Skeletal muscle satellite cell (primary cell): Measurements from ENCODE around the gene CCN2.
A peak's percentile ranks its signal among the peaks of the same experiment; 100 is the strongest.

Experiments used
- H3K27me3 ChIP-seq: 2 replicates; pipeline ENCODE4 v1.7.0; 2013; ENCODE audit warnings: low read length; ENCODE audit not compliant: control insufficient read depth, insufficient read depth
- H3K36me3 ChIP-seq: 2 replicates; pipeline ENCODE4 v1.7.0; 2013; ENCODE audit warnings: mild to moderate bottlenecking, control low read depth, low read length; ENCODE audit not compliant: insufficient read depth
- H3K4me1 ChIP-seq: 2 replicates; pipeline ENCODE4 v1.7.0; 2013; ENCODE audit warnings: low read length; ENCODE audit not compliant: control insufficient read depth, insufficient read depth
- H3K4me2 ChIP-seq: 2 replicates; pipeline ENCODE4 v1.7.0; 2013; ENCODE audit warnings: mild to moderate bottlenecking, low read length
- H3K4me3 ChIP-seq: 2 replicates; pipeline ENCODE4 v1.7.0; 2013; ENCODE audit warnings: low read length
- H3K9ac ChIP-seq: 2 replicates; pipeline ENCODE4 v1.7.0; 2013; ENCODE audit warnings: mild to moderate bottlenecking, low read depth, low read length, moderate library complexity
- H3K9me3 ChIP-seq: replicated peaks from 2 replicates; pipeline ENCODE4 v1.7.0; 2013; ENCODE audit warnings: mild to moderate bottlenecking, control low read depth, low read length

Gene CCN2

DNA sequence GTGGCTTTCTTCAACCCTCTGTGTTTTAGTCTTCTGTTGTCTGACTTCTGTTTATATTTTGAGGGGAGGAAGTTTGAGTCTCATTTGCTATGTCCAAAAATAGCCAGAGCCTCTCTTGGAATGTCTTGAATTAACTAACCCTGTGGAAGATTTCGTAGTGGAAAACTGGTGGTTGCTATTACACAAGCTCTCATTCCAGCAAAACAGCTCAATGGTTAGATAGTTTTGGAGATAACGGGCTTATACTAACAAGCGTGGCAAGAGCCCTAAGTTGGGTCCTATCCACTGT lies 1.6 kb downstream of the CCN2 start:
- Histone ChIP-seq H3K9ac (peak overlapping the region; percentile 89), H3K9me3 (no peaks in the 10 kb centered on the region), H3K4me2 (peak overlapping the region; percentile 80), H3K36me3 (peaks cover 20% of the 10 kb centered on the region), H3K27me3 (no peaks in the 10 kb centered on the region), H3K4me3 (peak overlapping the region; percentile 89), H3K4me1 (peaks cover 44% of the 10 kb centered on the region)

DNA sequence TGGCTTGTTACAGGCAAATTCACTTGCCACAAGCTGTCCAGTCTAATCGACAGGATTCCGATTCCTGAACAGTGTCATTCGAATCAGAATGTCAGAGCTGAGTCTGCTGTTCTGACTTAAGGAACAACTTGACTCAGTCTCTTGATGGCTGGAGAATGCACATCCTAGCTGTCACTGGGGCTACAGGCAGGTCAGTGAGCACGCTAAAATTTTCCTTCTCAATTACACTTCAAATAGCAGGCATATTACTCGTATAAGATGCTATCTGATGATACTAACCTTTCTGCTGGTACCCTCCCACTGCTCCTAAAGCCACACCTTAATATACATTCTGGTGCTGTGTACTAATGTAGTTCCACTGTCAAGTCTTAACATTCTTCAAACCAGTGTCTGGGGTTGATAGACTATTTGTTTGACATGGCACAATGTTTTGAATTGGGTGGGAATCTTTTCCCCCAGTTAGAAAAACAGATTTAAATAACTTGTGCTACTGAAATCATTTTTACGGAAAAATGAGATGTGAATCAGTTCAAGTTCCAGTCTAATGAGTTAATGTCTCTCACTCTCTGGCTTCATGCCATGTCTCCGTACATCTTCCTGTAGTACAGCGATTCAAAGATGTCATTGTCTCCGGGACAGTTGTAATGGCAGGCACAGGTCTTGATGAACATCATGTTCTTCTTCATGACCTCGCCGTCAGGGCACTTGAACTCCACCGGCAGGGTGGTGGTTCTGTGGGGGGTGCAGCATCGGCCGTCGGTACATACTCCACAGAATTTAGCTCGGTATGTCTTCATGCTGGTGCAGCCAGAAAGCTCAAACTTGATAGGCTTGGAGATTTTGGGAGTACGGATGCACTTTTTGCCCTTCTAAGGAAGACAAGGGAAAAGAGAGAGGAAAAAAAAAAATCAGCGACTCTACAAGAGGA lies 2.2 kb downstream of the CCN2 start:
- H3K27me3 ChIP-seq, result no peaks in the 10 kb centered on the region
- peak overlapping the region; percentile 80 for H3K4me2 ChIP-seq
- H3K9me3 ChIP-seq, result no peaks in the 10 kb centered on the region
- H3K9ac ChIP-seq, result peak overlapping the region; percentile 89
- peaks cover 20% of the 10 kb centered on the region for H3K36me3 ChIP-seq
- peak overlapping the region; percentile 89 for H3K4me3 ChIP-seq
- peaks cover 38% of the 10 kb centered on the region for H3K4me1 ChIP-seq

DNA sequence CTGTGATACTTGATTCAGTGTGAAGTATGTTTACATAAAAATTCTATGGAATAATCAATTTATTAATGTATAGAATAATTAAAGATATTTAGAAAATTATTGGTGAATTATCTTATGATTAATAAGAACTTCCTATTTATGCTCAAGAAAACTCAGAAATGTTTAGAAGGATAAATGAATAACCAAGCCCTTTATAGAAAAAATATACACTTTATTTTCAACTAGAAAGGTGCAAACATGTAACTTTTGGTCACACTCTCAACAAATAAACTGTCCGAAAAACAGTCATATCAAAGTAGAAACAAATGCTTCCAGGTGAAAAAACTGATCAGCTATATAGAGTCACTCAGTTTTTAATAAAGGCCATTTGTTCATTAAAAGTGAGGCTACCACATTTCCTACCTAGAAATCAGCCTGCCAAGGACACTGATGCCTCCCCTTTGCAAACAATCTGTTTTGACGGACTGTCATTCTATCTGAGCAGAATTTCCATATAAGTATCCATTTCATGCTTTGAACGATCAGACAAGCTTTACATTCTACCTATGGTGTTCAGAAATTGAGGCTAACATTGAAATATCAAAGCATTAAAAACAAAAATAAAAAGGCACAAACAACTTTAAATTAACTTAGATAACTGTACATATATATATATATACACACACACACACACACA lies 3.0 kb downstream of the CCN2 start:
- Histone ChIP-seq H3K9ac (peak overlapping the region; percentile 89), H3K4me1 (peaks cover 30% of the 10 kb centered on the region), H3K9me3 (no peaks in the 10 kb centered on the region), H3K4me3 (peak overlapping the region; percentile 89), H3K4me2 (peak overlapping the region; percentile 80), H3K36me3 (peaks cover 20% of the 10 kb centered on the region), H3K27me3 (no peaks in the 10 kb centered on the region)

- no peaks in the 10 kb centered on the region for H3K27me3 ChIP-seq
- H3K4me3 ChIP-seq, result peak overlapping the region; percentile 89
- H3K4me2 ChIP-seq, result peak overlapping the region; percentile 80
- peak overlapping the region; percentile 89 for H3K9ac ChIP-seq
- no peaks in the 10 kb centered on the region for H3K9me3 ChIP-seq
- H3K4me1 ChIP-seq, result peaks cover 22% of the 10 kb centered on the region
- H3K36me3 ChIP-seq, result peaks cover 20% of the 10 kb centered on the region
Measured at GRCh38 chr6:131946992-131947955, 3.9 kb downstream of the CCN2 start.

GRCh38 chr6:131946404-131946991 lies 4.7 kb downstream of the CCN2 start:
- H3K36me3 ChIP-seq, result peaks cover 20% of the 10 kb centered on the region
- H3K4me2 ChIP-seq, result peak overlapping the region; percentile 80
- H3K4me1 ChIP-seq, result peaks cover 14% of the 10 kb centered on the region
- H3K27me3 ChIP-seq, result no peaks in the 10 kb centered on the region
- H3K4me3 ChIP-seq, result peak overlapping the region; percentile 89
- H3K9me3 ChIP-seq, result no peaks in the 10 kb centered on the region
- peak overlapping the region; percentile 89 for H3K9ac ChIP-seq

- Histone ChIP-seq H3K4me2 (peak overlapping the region; percentile 80), H3K36me3 (peaks cover 20% of the 10 kb centered on the region), H3K4me3 (peak overlapping the region; percentile 89)
Measured at GRCh38 chr6:131945971-131946370, 5.2 kb downstream of the CCN2 start.

GRCh38 chr6:131937703-131938631 lies 13.2 kb downstream of the CCN2 start:
- H3K4me3 ChIP-seq, result no peak overlapping the region

More at GRCh38 chr6:131945971-131946370, 5.2 kb downstream of the CCN2 start:
- Histone ChIP-seq H3K4me1 (peaks cover 14% of the 10 kb centered on the region), H3K27me3 (no peaks in the 10 kb centered on the region), H3K9me3 (no peaks in the 10 kb centered on the region), H3K9ac (peak overlapping the region; percentile 89)

GRCh38 chr6:131937226-131937625 lies 13.9 kb downstream of the CCN2 start:
- no peak overlapping the region for H3K4me2 ChIP-seq
- H3K4me3 ChIP-seq, result no peak overlapping the region
- H3K9ac ChIP-seq, result no peak overlapping the region
- H3K36me3 ChIP-seq, result no peaks in the 10 kb centered on the region
- no peaks in the 10 kb centered on the region for H3K27me3 ChIP-seq
- H3K9me3 ChIP-seq, result no peaks in the 10 kb centered on the region
- peaks cover 21% of the 10 kb centered on the region for H3K4me1 ChIP-seq

More at GRCh38 chr6:131937703-131938631, 13.2 kb downstream of the CCN2 start:
- Histone ChIP-seq H3K4me1 (peaks cover 21% of the 10 kb centered on the region), H3K27me3 (no peaks in the 10 kb centered on the region), H3K9ac (peak overlapping the region; percentile 25), H3K4me2 (peak overlapping the region; percentile 13), H3K9me3 (no peaks in the 10 kb centered on the region), H3K36me3 (no peaks in the 10 kb centered on the region)

DNA sequence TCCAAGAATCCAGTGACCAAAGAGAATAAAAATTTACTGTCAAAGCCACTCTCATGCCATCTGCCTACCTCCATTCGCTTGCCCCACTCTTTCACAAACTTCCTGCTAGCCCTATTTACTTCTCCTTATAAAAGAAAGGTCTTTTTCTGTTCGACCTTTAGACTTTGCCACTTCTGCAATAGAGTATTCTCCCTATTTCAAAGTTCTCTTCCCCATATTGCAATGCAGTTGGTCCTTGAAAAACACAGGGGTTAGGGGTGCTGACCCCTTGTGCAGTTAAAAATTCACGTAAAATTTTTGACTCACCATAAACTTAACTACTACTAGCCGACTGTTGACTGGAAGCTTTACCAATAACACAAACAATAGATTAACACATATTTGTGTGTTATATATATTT lies 15.0 kb downstream of the CCN2 start:
- no peak overlapping the region for H3K9ac ChIP-seq
- H3K4me1 ChIP-seq, result peaks cover 21% of the 10 kb centered on the region
- no peaks in the 10 kb centered on the region for H3K27me3 ChIP-seq
- H3K36me3 ChIP-seq, result no peaks in the 10 kb centered on the region
- H3K4me2 ChIP-seq, result no peak overlapping the region
- no peaks in the 10 kb centered on the region for H3K9me3 ChIP-seq
- H3K4me3 ChIP-seq, result no peak overlapping the region

DNA sequence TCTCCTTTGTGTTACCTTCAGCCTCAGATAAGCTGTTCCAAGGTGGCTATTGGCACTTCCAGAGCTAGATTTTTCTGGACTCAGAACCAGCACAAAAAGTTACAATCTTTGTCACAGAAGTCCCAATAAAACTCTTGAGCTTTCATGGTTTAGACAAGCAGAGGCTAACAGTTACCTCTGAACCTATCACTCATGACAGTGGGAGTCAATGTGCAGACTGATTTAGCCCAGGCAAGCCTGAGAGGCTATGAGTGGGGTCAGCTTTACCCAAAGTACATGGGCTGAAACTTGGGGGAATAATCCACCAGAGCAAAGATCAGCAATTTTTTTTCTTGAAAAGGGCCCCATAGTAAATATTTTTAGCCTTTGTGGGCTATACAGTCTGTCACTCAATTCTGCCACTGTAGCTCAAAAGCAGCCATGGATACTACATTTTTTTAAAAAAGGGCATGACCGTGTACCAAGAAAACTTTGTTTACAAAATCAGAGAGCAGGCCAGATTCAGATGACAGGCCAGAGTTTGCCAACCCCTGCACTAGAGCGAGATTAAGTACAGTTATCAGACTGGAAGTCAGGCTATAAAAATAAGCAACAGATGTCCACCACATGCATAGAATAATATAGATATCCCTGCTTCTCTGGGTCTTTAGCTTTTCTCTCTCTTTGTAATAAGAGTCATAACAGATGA lies 20.0 kb downstream of the CCN2 start:
- peaks cover under 1% of the 10 kb centered on the region for H3K4me1 ChIP-seq
- H3K36me3 ChIP-seq, result no peaks in the 10 kb centered on the region
- H3K4me2 ChIP-seq, result no peak overlapping the region

More for the DNA sequence above, 20.0 kb downstream of the CCN2 start:
- no peak overlapping the region for H3K9ac ChIP-seq
- H3K4me3 ChIP-seq, result no peak overlapping the region
- H3K27me3 ChIP-seq, result no peaks in the 10 kb centered on the region
- H3K9me3 ChIP-seq, result no peaks in the 10 kb centered on the region
